Cerebellar nuclear complex (tissue), 1 donor: ENCODE measurements around the gene TEX22.

Experiments
- DNase-seq, 2 experiments: peaks; one replicate each; lab custom pipeline; 2025; lab: John Stamatoyannopoulos, UW

TEX22 gene

GRCh38 chr14:105384605-105385321 is 13.6 kb upstream of the TEX22 start:
- no peak for DNase-seq

GRCh38 chr14:105385322-105385637 is 13.1 kb upstream of the TEX22 start:
- no peak for DNase-seq

- DNase-seq = no peak
These were observed 12.5 kb upstream of the TEX22 start for GRCh38 chr14:105385698-105386365.

GRCh38 chr14:105386581-105387529 is 11.5 kb upstream of the TEX22 start:
- no peak for DNase-seq

GRCh38 chr14:105387530-105387922 is 10.8 kb upstream of the TEX22 start:
- DNase-seq = no peak

- DNase-seq = no peak
These were observed 10.0 kb upstream of the TEX22 start for GRCh38 chr14:105388110-105388951.

GRCh38 chr14:105388976-105389375 is 9.4 kb upstream of the TEX22 start:
- no peak for DNase-seq

- DNase-seq = no peak
These were observed 8.8 kb upstream of the TEX22 start for GRCh38 chr14:105389534-105389933.

GRCh38 chr14:105389976-105390848 is 8.1 kb upstream of the TEX22 start:
- DNase-seq = no peak

- no peak for DNase-seq
These were observed 7.4 kb upstream of the TEX22 start for GRCh38 chr14:105390849-105391500.

- no peak for DNase-seq
These were observed 6.8 kb upstream of the TEX22 start for GRCh38 chr14:105391541-105391940.

GRCh38 chr14:105392131-105393090 is 5.9 kb upstream of the TEX22 start:
- DNase-seq = no peak

GRCh38 chr14:105393151-105393550 is 5.2 kb upstream of the TEX22 start:
- DNase-seq = no peak

GRCh38 chr14:105394714-105395537 is 3.4 kb upstream of the TEX22 start:
- no peak for DNase-seq

GRCh38 chr14:105395538-105395854 is 2.8 kb upstream of the TEX22 start:
- no peak for DNase-seq

- DNase-seq = no peak
These were observed 897 bp upstream of the TEX22 start for GRCh38 chr14:105397350-105397931.

- no peak for DNase-seq
These were observed 558 bp downstream of the TEX22 start for GRCh38 chr14:105398726-105399465.
